Measurements from ENCODE around the gene MAP6.

The MAP6 gene

GRCh38 chr11:75565916-75566762 lies 102.7 kb downstream of the MAP6 start:
- DNase-seq = no peak

- no peak for DNase-seq
Observed at GRCh38 chr11:75565221-75565814, 103.5 kb downstream of the MAP6 start.

GRCh38 chr11:75563978-75564552 lies 104.8 kb downstream of the MAP6 start:
- DNase-seq = no peak

- no peak for DNase-seq
Observed at GRCh38 chr11:75563501-75563977, 105.3 kb downstream of the MAP6 start.

GRCh38 chr11:75562836-75563484 lies 105.9 kb downstream of the MAP6 start:
- no peak for DNase-seq

- DNase-seq = no peak
Observed at GRCh38 chr11:75562048-75562835, 106.6 kb downstream of the MAP6 start, which contains the start of gene SERPINH1. TSS of gene SERPINH1 (plus strand) at chr11:75562253. CDS start at chr11:75566350, 4,097 bp downstream.

- DNase-seq = no peak
Observed at GRCh38 chr11:75561426-75562047, 107.3 kb downstream of the MAP6 start.

GRCh38 chr11:75560644-75561043 lies 108.2 kb downstream of the MAP6 start:
- no peak for DNase-seq

GRCh38 chr11:75558939-75559843 lies 109.6 kb downstream of the MAP6 start:
- DNase-seq = no peak

- DNase-seq = no peak
Observed at GRCh38 chr11:75557666-75558494, 111.0 kb downstream of the MAP6 start.

- no peak for DNase-seq
Observed at GRCh38 chr11:75556275-75556674, 112.6 kb downstream of the MAP6 start.

- no peak for DNase-seq
Observed at GRCh38 chr11:75555079-75555811, 113.6 kb downstream of the MAP6 start.

- no peak for DNase-seq
Observed at GRCh38 chr11:75554258-75555022, 114.4 kb downstream of the MAP6 start.

- no peak for DNase-seq
Observed at GRCh38 chr11:75553889-75554257, 115.0 kb downstream of the MAP6 start.

- no peak for DNase-seq
Observed at GRCh38 chr11:75553182-75553581, 115.7 kb downstream of the MAP6 start.

- DNase-seq = no peak
Observed at GRCh38 chr11:75549370-75549958, 119.4 kb downstream of the MAP6 start.

- DNase-seq = no peak
Observed at GRCh38 chr11:75548595-75549272, 120.1 kb downstream of the MAP6 start.

Data from GF-D8 (cell line).